Heart right ventricle (tissue), 16 donors: ENCODE results near the gene ARHGEF16. TPM values are rescaled to one million over a fixed set of nuclear protein-coding genes. Genes with fewer than 3 reads are reported as not detected.

Experiments used
- ATAC-seq, 8 donors: fragments of 200-7000 bp; cut with Tn5 transposase; one replicate each; pipeline ENCODE4 v1.9.1; 2020; ENCODE audit warnings: mild to moderate bottlenecking in 8 of 8, moderate library complexity in 8 of 8, moderate number of reproducible peaks in 1 of 8
- DNase-seq, 2 donors: peaks; one replicate each; pipeline ENCODE4 v3.0.0-alpha.2; 2020
- H3K27ac ChIP-seq, 10 donors: fragments of 200-600 bp; sonication (generic) in 2 of 10; one replicate each; pipeline versions ENCODE4 v1.5.0 to v1.8.0; 2020 to 2022; ENCODE audit warnings: mild to moderate bottlenecking in 3 of 10
- H3K27me3 ChIP-seq, 7 donors: fragments of 200-600 bp; one replicate each; pipeline ENCODE4 v1.8.0; 2021 to 2022; ENCODE audit warnings: mild to moderate bottlenecking in 2 of 7
- H3K36me3 ChIP-seq, 9 donors: fragments of 200-600 bp; sonication (generic) in 1 of 9; one replicate each; pipeline versions ENCODE4 v1.5.0 to v1.8.0; 2020 to 2022; ENCODE audit warnings: mild to moderate bottlenecking in 2 of 9
- H3K4me1 ChIP-seq, 9 donors: fragments of 200-600 bp; sonication (generic) in 1 of 9; one replicate each; pipeline versions ENCODE4 v1.5.0 to v1.8.0; 2020 to 2022; ENCODE audit warnings: mild to moderate bottlenecking in 4 of 9
- H3K4me3 ChIP-seq, 10 donors: fragments of 200-600 bp; sonication (generic) in 2 of 10; one replicate each; pipeline versions ENCODE4 v1.5.0 to v1.8.0; 2020 to 2022; ENCODE audit warnings: mild to moderate bottlenecking in 7 of 10, moderate library complexity in 2 of 10
- H3K9me3 ChIP-seq, 11 donors: fragments of 200-600 bp in 10 of 11; sonication (generic) in 2 of 11; one replicate each; pipeline versions ENCODE4 v1.5.0 to v1.8.0; 2013 to 2022; ENCODE audit warnings: mild to moderate bottlenecking in 2 of 11, control low read depth in 1 of 11, moderate library complexity in 1 of 11
- CTCF ChIP-seq, 9 donors: fragments of 200-600 bp; sonication (generic) in 2 of 9; IDR thresholded peaks; one replicate each; pipeline versions ENCODE4 v1.5.0 to v1.8.0; 2021 to 2022; ENCODE audit warnings: antibody characterized with exemption in 9 of 9, mild to moderate bottlenecking in 5 of 9, moderate library complexity in 1 of 9
- WGBS, 2 donors: extraction: QIAGEN DNeasy Blood & Tissue Kit; methylation state at CpG; one replicate each; pipeline ENCODE4 v1.1.7; 2013; ENCODE audit warnings: inconsistent platforms in 1 of 2; 5-methylcytosine and 5-hydroxymethylcytosine counted together
- intact Hi-C, 10 donors: fragments of 100-400 bp; cut with DNase I; formaldehyde crosslinking; loops; one replicate each; pipeline versions ENCODE4 v1.11.1 to v1.14.2; 2022
- polyA plus RNA-seq, 2 donors: library from polyadenylated mRNA; stranded (reverse); fragments of 200-250 nt; gene quantifications; one replicate each; pipeline ENCODE4 v1.2.3, GENCODE V29; 2013
- total RNA-seq, 10 donors: library from RNA; stranded (reverse); fragmentation: NEBNext Ultra II Directional in 3 of 10; extraction: Animal tissue kit (Norgen Biotek cat#: 25700) in 3 of 10; gene quantifications; one replicate each; pipeline versions ENCODE4 v1.2.1 to v1.2.4, GENCODE V29; 2021 to 2023
- donor health status: Arrhythmogenic right ventricular cardiomyopathy.
- donor health status: ischemic (EF 13 %, LVEDD 7.1; RV severe dilation, severe dysfunction).
- donor health status: healthy with polysubstance abuse.
- donor health status: DM: no; HTN: yes; CAD: no.
- donor health status: DM: no; HTN: no; CAD: no.
- donor health status: ischemic (EF 25% LVEDD 6.9; RV normal size, moderate dysfunction).
- donor health status: ischemic (EF 25% LVEDD 5.7; RV mildly dilated, moderate dysfunction).
- donor health status: healthy.
- donor health status: DM: yes; HTN: yes; CAD: no.
- donor health status: Ischemic cardiomyopathy.
- donor health status: ischemic (EF 35%, LVEDD 5.7; RV mildly dilated, moderate dysfunction).
- donor health status: nonischemic (EF 11% LVEDD 7.7; RV severe dilation, severe dysfunction).
- donor health status: DM: yes; HTN: yes; CAD: no.
- donor health status: PGD.
- donor health status: ischemic (EF 29% LVEDD 5.4; RV normal size, mild dysfunction).
- donor health status: nonischemic (EF 23%, LVEDD 6.1; RV moderate dilation, normal function).

ARHGEF16 gene
- total and polyA plus RNA-seq, 12 donors = 0.17 to 1.1 (median 0.40) TPM

GRCh38 chr1:3456964-3457909, 2.8 kb downstream of the ARHGEF16 start:
- no peak for ATAC-seq
- WGBS, 2 donors = 86 to 89% methylated on average over 29 of the region's 29 CpGs
- Histone ChIP-seq H3K27me3 (peaks cover 3 to 29% (median 20%) of the 10 kb centered on the region in 7 donors), H3K27ac (no peak overlapping the region), H3K9me3 (no peaks in the 10 kb centered on the region), H3K4me3 (no peak overlapping the region), H3K4me1 (peaks cover 16 to 52% (median 30%) of the 10 kb centered on the region in 9 donors), H3K36me3 (no peaks in the 10 kb centered on the region)
- intact Hi-C loops = loop anchor here in 1 of 10 donors (10.0 kb wide), 1 partner anchor 268 kb away; no protein-coding TSS in a partner anchor
- TF ChIP-seq CTCF (IDR thresholded peaks at IDR 0.05) = no peak
- DNase-seq = no peak

- no peak for TF ChIP-seq CTCF (IDR thresholded peaks at IDR 0.05)
- peak in 1 of 2 donors; percentile 12 for DNase-seq
- Histone ChIP-seq H3K9me3 (no peaks in the 10 kb centered on the region), H3K27ac (peak overlapping the region in 2 of 10 donors; percentile 2 to 26), H3K27me3 (peaks cover 3 to 22% (median 10%) of the 10 kb centered on the region in 7 donors), H3K4me3 (no peak overlapping the region), H3K4me1 (peaks cover 16 to 51% (median 30%) of the 10 kb centered on the region in 9 donors), H3K36me3 (no peaks in the 10 kb centered on the region)
- peak in 2 of 8 donors; percentile 20 to 21 for ATAC-seq
- 46 to 52% methylated on average over 18 of the region's 18 CpGs for WGBS, 2 donors
- intact Hi-C loops = loop anchor here in 1 of 10 donors (10.0 kb wide), 1 partner anchor 267 kb away; no protein-coding TSS in a partner anchor
Observed at GRCh38 chr1:3457910-3458883, 3.7 kb downstream of the ARHGEF16 start.

- ATAC-seq (no peak), DNase-seq (peak in 1 of 2 donors; percentile 9)
- WGBS, 2 donors = 91 to 92% methylated on average over 24 of the region's 24 CpGs
- intact Hi-C loops = loop anchor here in 1 of 10 donors (10.0 kb wide), 1 partner anchor 266 kb away; no protein-coding TSS in a partner anchor
- Histone ChIP-seq H3K36me3 (no peaks in the 10 kb centered on the region), H3K27ac (peak overlapping the region in 1 of 10 donors; percentile 48), H3K4me1 (peaks cover 11 to 41% (median 25%) of the 10 kb centered on the region in 9 donors), H3K9me3 (no peaks in the 10 kb centered on the region), H3K4me3 (no peak overlapping the region), H3K27me3 (peaks cover 0 to 11% (median 0%) of the 10 kb centered on the region in 7 donors)
- no peak for TF ChIP-seq CTCF (IDR thresholded peaks at IDR 0.05)
Observed at GRCh38 chr1:3459051-3459908, 4.8 kb downstream of the ARHGEF16 start.
